ENCODE results near the gene MRPS23. TPM values are rescaled to one million over a fixed set of nuclear protein-coding genes. Genes with fewer than 3 reads are reported as not detected.

The MRPS23 gene
- total and polyA plus RNA-seq, 2 of the 8 experiments (the other 6 are each of a cell fraction or from before 2014, with no cell fraction given) = 38.6 to 60.4 TPM

DNA sequence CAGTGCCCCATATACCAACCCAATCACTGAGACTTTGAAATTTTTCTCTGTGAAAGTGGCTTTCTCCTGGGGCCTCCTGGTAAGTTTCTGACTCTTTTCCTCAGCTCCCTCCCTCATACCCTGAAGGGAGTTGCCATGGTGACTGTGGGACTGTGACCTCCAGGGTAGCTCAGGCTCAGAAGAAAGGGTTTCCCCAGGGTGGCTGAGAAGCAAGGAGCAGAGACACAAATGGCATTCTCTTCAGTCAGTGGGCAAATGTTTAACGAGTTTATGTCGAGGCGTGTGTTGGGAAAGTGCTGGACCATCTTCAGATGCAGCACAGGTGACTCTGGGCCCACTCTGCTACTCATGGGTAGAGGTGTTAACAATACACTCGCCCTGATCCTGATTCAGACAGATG is 46.8 kb downstream of the MRPS23 start:
- no peak overlapping the region for H2AK5ac ChIP-seq (ENCODE audit: low read depth, low read length)
- H3K4me1 ChIP-seq (replicated peaks in 1 of 4; ENCODE audit: control insufficient read depth in 3 of 4, insufficient read depth in 4 of 4, low read length in 3 of 4) = peaks cover 0 to 5% (median 3%) of the 10 kb centered on the region in 4 experiments; a peak in 2 of 7 replicates
- DNase-seq (ENCODE audit: low read depth in 1 of 2, low spot score in 2 of 2) (no peak), FAIRE-seq (peak; percentile 7)
- 30% methylated on average over 4 of the region's 4 CpGs; no CpG with 5 or more reads in 1 of the 2 experiments for WGBS, 2 experiments (ENCODE audit: extremely low coverage in 1 of 2, insufficient coverage in 1 of 2, insufficient read length in 1 of 2, insufficient replicate concordance in 2 of 2, low coverage in 1 of 2, low lambda C conversion rate in 2 of 2, missing lambda C conversion rate in 1 of 2)
- ChIA-PET POLR2A (ENCODE audit: partially characterized antibody) (interaction anchor here (0.6 kb wide), 1 partner anchor 37 kb away, joined by 3 read pairs; no protein-coding TSS in a partner anchor), CTCF (ENCODE audit: partially characterized antibody) (interaction anchor here (1.0 to 2.2 kb wide), 6 partner anchors 9 to 31 kb away, joined by 3 to 8 read pairs (median 4); no protein-coding TSS in a partner anchor)
- H3K4ac ChIP-seq (replicated peaks; ENCODE audit: insufficient read length, low read depth, low read length) = no peak overlapping the region
- no peak overlapping the region for H2BK20ac ChIP-seq (ENCODE audit: low read length)
- no peak overlapping the region for H3K18ac ChIP-seq (ENCODE audit: extremely low read depth, low read length)
- no peak overlapping the region for H3K14ac ChIP-seq (ENCODE audit: insufficient read length)
- H2AFZ ChIP-seq (ENCODE audit: low read length) = peak overlapping the region; percentile 65; the same call in 1 of the 2 replicates
- no peak overlapping the region for H3K27ac ChIP-seq (ENCODE audit: low read depth, low read length)
- no peaks in the 10 kb centered on the region; a peak in 1 of 7 replicates for H3K27me3 ChIP-seq (replicated peaks in 1 of 4; ENCODE audit: control insufficient read depth in 3 of 4, extremely low read depth in 1 of 4, insufficient read depth in 3 of 4, low read length in 3 of 4)
- no peak overlapping the region for H2BK15ac ChIP-seq (ENCODE audit: low read length)
- no peak overlapping the region for H2BK120ac ChIP-seq (replicated peaks; ENCODE audit: low read depth, low read length)
- H3K79me1 ChIP-seq (ENCODE audit: low read depth, low read length) = no peaks in the 10 kb centered on the region
- H3K79me2 ChIP-seq (ENCODE audit: control insufficient read depth in 1 of 2, insufficient read depth in 2 of 2, low read length in 2 of 2) = no peaks in the 10 kb centered on the region
- H3K9me3 ChIP-seq (ENCODE audit: insufficient read depth in 2 of 2, low read depth in 1 of 2, low read length in 1 of 2) = peaks cover 6 to 7% of the 10 kb centered on the region in 2 experiments; a peak in 2 of 4 replicates
- H3K9ac ChIP-seq (replicated peaks in 1 of 4; ENCODE audit: extremely low read depth in 1 of 4, low read depth in 3 of 4, low read length in 3 of 4) = no peak overlapping the region; a peak in 1 of 7 replicates
- H4K91ac ChIP-seq (replicated peaks; ENCODE audit: insufficient read length, low read length) = no peak overlapping the region
- H2BK5ac ChIP-seq (ENCODE audit: low read depth, low read length) = no peak overlapping the region
- H3K36me3 ChIP-seq (ENCODE audit: control insufficient read depth in 2 of 4, insufficient read depth in 4 of 4, low read length in 3 of 4) = no peaks in the 10 kb centered on the region
- H3K4me2 ChIP-seq (ENCODE audit: insufficient read depth in 1 of 2, low read depth in 2 of 2, low read length in 2 of 2) = peak overlapping the region; percentile 28 to 49; a peak in 3 of 4 replicates
- H3K4me3 ChIP-seq (ENCODE audit: extremely low read depth in 1 of 4, insufficient read depth in 2 of 4, low read depth in 3 of 4, low read length in 4 of 4) = peak overlapping the region in 2 of 4 experiments; percentile 19 to 20; a peak in 1 of 8 replicates
- no peak overlapping the region for H2BK12ac ChIP-seq (ENCODE audit: low read depth, low read length)
- H3K56ac ChIP-seq (replicated peaks; ENCODE audit: insufficient read length, low read depth, low read length) = no peak overlapping the region
- no peak overlapping the region for H3K23ac ChIP-seq (ENCODE audit: insufficient read length)
- no peaks in the 10 kb centered on the region for H3K23me2 ChIP-seq (ENCODE audit: low read depth, low read length)
- H4K8ac ChIP-seq (ENCODE audit: extremely low read depth, insufficient read depth, low read length) = no peak overlapping the region
- no peaks in the 10 kb centered on the region for H4K20me1 ChIP-seq (replicated peaks in 1 of 2; ENCODE audit: control insufficient read depth in 1 of 2, insufficient read depth in 2 of 2, low read length in 2 of 2)
- H4K5ac ChIP-seq (ENCODE audit: insufficient read length, low read depth, low read length) = no peak overlapping the region
- no peak for TF ChIP-seq RNF2 (IDR thresholded peaks at IDR 0.05; ENCODE audit: borderline replicate concordance, low read depth, low read length, missing control alignments, poor library complexity, severe bottlenecking)
- TF ChIP-seq SIX5 (IDR thresholded peaks at IDR 0.05; ENCODE audit: low read depth, low read length) = no peak
- no peak for TF ChIP-seq BRCA1 (IDR thresholded peaks at IDR 0.05; ENCODE audit: low read depth, low read length)
- TF ChIP-seq TAF1 (IDR thresholded peaks at IDR 0.05; ENCODE audit: low read depth, low read length) = no peak
- TF ChIP-seq, protein P1, sequence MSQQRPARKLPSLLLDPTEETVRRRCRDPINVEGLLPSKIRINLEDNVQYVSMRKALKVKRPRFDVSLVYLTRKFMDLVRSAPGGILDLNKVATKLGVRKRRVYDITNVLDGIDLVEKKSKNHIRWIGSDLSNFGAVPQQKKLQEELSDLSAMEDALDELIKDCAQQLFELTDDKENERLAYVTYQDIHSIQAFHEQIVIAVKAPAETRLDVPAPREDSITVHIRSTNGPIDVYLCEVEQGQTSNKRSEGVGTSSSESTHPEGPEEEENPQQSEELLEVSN (IDR thresholded peaks at IDR 0.05) = no peak
- TF ChIP-seq CBX5 (IDR thresholded peaks at IDR 0.05; ENCODE audit: low read depth, low read length) = no peak
- no peak for TF ChIP-seq MAFK (IDR thresholded peaks at IDR 0.05; ENCODE audit: low read depth, low read length)
- TF ChIP-seq YY1 (IDR thresholded peaks at IDR 0.05; ENCODE audit: low read depth, low read length) = no peak
- no peak for TF ChIP-seq SP4 (IDR thresholded peaks at IDR 0.05; ENCODE audit: low read length)
- TF ChIP-seq, protein P2, sequence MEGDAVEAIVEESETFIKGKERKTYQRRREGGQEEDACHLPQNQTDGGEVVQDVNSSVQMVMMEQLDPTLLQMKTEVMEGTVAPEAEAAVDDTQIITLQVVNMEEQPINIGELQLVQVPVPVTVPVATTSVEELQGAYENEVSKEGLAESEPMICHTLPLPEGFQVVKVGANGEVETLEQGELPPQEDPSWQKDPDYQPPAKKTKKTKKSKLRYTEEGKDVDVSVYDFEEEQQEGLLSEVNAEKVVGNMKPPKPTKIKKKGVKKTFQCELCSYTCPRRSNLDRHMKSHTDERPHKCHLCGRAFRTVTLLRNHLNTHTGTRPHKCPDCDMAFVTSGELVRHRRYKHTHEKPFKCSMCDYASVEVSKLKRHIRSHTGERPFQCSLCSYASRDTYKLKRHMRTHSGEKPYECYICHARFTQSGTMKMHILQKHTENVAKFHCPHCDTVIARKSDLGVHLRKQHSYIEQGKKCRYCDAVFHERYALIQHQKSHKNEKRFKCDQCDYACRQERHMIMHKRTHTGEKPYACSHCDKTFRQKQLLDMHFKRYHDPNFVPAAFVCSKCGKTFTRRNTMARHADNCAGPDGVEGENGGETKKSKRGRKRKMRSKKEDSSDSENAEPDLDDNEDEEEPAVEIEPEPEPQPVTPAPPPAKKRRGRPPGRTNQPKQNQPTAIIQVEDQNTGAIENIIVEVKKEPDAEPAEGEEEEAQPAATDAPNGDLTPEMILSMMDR (IDR thresholded peaks at IDR 0.05; ENCODE audit: control extremely low read depth in 1 of 3, insufficient read depth in 1 of 3, low read depth in 1 of 3, low read length in 3 of 3) = no peak
- no peak for TF ChIP-seq CEBPB (IDR thresholded peaks at IDR 0.05; ENCODE audit: low read depth, low read length)
